OCI-LY1 (cell line): ENCODE data around the gene EFR3B.

ENCODE experiments used
- H2AFZ ChIP-seq: fragments of 200-600 bp; sonication (generic), shearing (Covaris generic); 2 replicates; pipeline ENCODE4 v1.6.0; 2014; ENCODE audit warnings: antibody characterized with exemption, mild to moderate bottlenecking, low read length
- H3F3A ChIP-seq: fragments of 200-600 bp; sonication (generic), shearing (Covaris generic); 2 replicates; pipeline ENCODE4 v1.6.0; 2014; ENCODE audit warnings: mild to moderate bottlenecking, antibody characterized with exemption, low read length, moderate library complexity; ENCODE audit not compliant: insufficient read depth
- H3K27ac ChIP-seq: fragments of 200-600 bp; sonication (generic); 2 replicates; pipeline ENCODE4 v1.5.1; 2014; ENCODE audit warnings: low read length, mixed run types, mild to moderate bottlenecking, low read depth; ENCODE audit not compliant: poor library complexity, severe bottlenecking
- H3K27me3 ChIP-seq: fragments of 200-600 bp; sonication (generic); 2 replicates; pipeline ENCODE4 v1.6.0; 2014; ENCODE audit warnings: antibody characterized with exemption, mild to moderate bottlenecking, low read length, moderate library complexity; ENCODE audit not compliant: insufficient read depth
- H3K36me3 ChIP-seq: fragments of 200-600 bp; sonication (generic); 2 replicates; pipeline ENCODE4 v1.6.1; 2014; ENCODE audit warnings: mild to moderate bottlenecking, antibody characterized with exemption, low read length, moderate library complexity, mixed read lengths; ENCODE audit not compliant: insufficient read depth
- H3K4me1 ChIP-seq: fragments of 200-600 bp; sonication (generic); 2 replicates; pipeline ENCODE4 v1.5.1; 2014; ENCODE audit warnings: mild to moderate bottlenecking, low read length, moderate library complexity; ENCODE audit not compliant: insufficient read depth, severe bottlenecking
- H3K4me2 ChIP-seq: fragments of 200-600 bp; sonication (generic), shearing (Covaris generic); 2 replicates; pipeline ENCODE4 v1.6.1; 2014; ENCODE audit warnings: low read length
- H3K4me3 ChIP-seq: fragments of 200-600 bp; sonication (generic); 2 replicates; pipeline ENCODE4 v1.5.1; 2014; ENCODE audit warnings: low read length, low read depth, mild to moderate bottlenecking, mixed read lengths; ENCODE audit not compliant: poor library complexity, severe bottlenecking
- H3K79me2 ChIP-seq: fragments of 200-600 bp; shearing (Covaris generic); 2 replicates; pipeline ENCODE4 v1.6.1; 2016; ENCODE audit warnings: mixed run types, low read length, mixed read lengths; ENCODE audit not compliant: insufficient read depth
- H3K9ac ChIP-seq: fragments of 200-600 bp; sonication (generic), shearing (Covaris generic); 2 replicates; pipeline ENCODE4 v1.6.1; 2014; ENCODE audit warnings: mild to moderate bottlenecking, low read length, mixed read lengths
- H3K9me2 ChIP-seq: fragments of 200-600 bp; sonication (generic), shearing (Covaris generic); 2 replicates; pipeline ENCODE4 v1.6.1; 2014; ENCODE audit warnings: low read depth, mild to moderate bottlenecking, low read length, mixed read lengths
- H3K9me3 ChIP-seq: fragments of 200-600 bp; shearing (Covaris generic); 2 replicates; pipeline ENCODE4 v1.6.1; 2014; ENCODE audit warnings: low read length, mixed read lengths
- H4K20me1 ChIP-seq: fragments of 200-600 bp; sonication (generic), shearing (Covaris generic); 2 replicates; pipeline ENCODE4 v1.6.0; 2016; ENCODE audit warnings: mild to moderate bottlenecking, low read length; ENCODE audit not compliant: insufficient read depth
- CTCF ChIP-seq: fragments of 200-600 bp; sonication (generic), shearing (Covaris generic); IDR thresholded peaks from 2 replicates; pipeline ENCODE4 v1.5.1; 2017; ENCODE audit warnings: mild to moderate bottlenecking, antibody characterized with exemption, low read length, moderate library complexity, mixed read lengths
- EZH2 ChIP-seq: fragments of 200-600 bp; sonication (generic), shearing (Covaris generic); IDR thresholded peaks from 2 replicates; pipeline ENCODE4 v1.8.0; 2017; ENCODE audit warnings: borderline replicate concordance, mixed run types, mild to moderate bottlenecking, antibody characterized with exemption, low read length, moderate library complexity, mixed read lengths

Gene EFR3B

GRCh38 chr2:25043241-25043867 is 1.5 kb downstream of the EFR3B start:
- Histone ChIP-seq H3F3A (no peaks in the 10 kb centered on the region), H3K36me3 (no peaks in the 10 kb centered on the region), H2AFZ (no peak overlapping the region), H3K79me2 (no peaks in the 10 kb centered on the region), H3K4me1 (peaks cover 15% of the 10 kb centered on the region), H3K27ac (no peak overlapping the region), H3K27me3 (peaks cover 16% of the 10 kb centered on the region; the same call in 1 of the 2 replicates), H3K4me2 (no peak overlapping the region), H3K9ac (no peak overlapping the region), H3K9me3 (no peaks in the 10 kb centered on the region), H3K9me2 (no peaks in the 10 kb centered on the region), H3K4me3 (no peak overlapping the region), H4K20me1 (no peaks in the 10 kb centered on the region)
- no peak for TF ChIP-seq EZH2
- TF ChIP-seq CTCF = no peak

GRCh38 chr2:25044011-25044410 is 2.1 kb downstream of the EFR3B start:
- no peaks in the 10 kb centered on the region for H3F3A ChIP-seq

GRCh38 chr2:25044990-25045389 is 3.1 kb downstream of the EFR3B start:
- no peaks in the 10 kb centered on the region for H3K79me2 ChIP-seq
- no peaks in the 10 kb centered on the region for H3F3A ChIP-seq
- H3K4me3 ChIP-seq = no peak overlapping the region
- peaks cover 15% of the 10 kb centered on the region for H3K4me1 ChIP-seq
- H3K27ac ChIP-seq = no peak overlapping the region
- no peaks in the 10 kb centered on the region for H3K36me3 ChIP-seq
- TF ChIP-seq CTCF (no peak), EZH2 (no peak)
- H3K9ac ChIP-seq = no peak overlapping the region
- no peak overlapping the region for H2AFZ ChIP-seq
- H3K9me3 ChIP-seq = no peaks in the 10 kb centered on the region
- H3K4me2 ChIP-seq = no peak overlapping the region
- H3K9me2 ChIP-seq = no peaks in the 10 kb centered on the region
- no peaks in the 10 kb centered on the region for H4K20me1 ChIP-seq
- peaks cover 16% of the 10 kb centered on the region; the same call in 1 of the 2 replicates for H3K27me3 ChIP-seq

More at GRCh38 chr2:25044011-25044410, 2.1 kb downstream of the EFR3B start:
- Histone ChIP-seq H3K4me1 (peaks cover 15% of the 10 kb centered on the region), H3K27ac (no peak overlapping the region), H4K20me1 (no peaks in the 10 kb centered on the region), H3K9me2 (no peaks in the 10 kb centered on the region), H3K4me2 (no peak overlapping the region), H3K36me3 (no peaks in the 10 kb centered on the region), H2AFZ (no peak overlapping the region), H3K79me2 (no peaks in the 10 kb centered on the region), H3K9ac (no peak overlapping the region), H3K9me3 (no peaks in the 10 kb centered on the region), H3K4me3 (no peak overlapping the region), H3K27me3 (peaks cover 16% of the 10 kb centered on the region; the same call in 1 of the 2 replicates)
- TF ChIP-seq EZH2 (no peak), CTCF (no peak)
